Thymus (tissue), 11 donors: ENCODE data around the gene TMEM120B. TPM values are rescaled to one million over a fixed set of nuclear protein-coding genes. Genes with fewer than 3 reads are reported as not detected.
"Not testable (repeated sequence)": the region's sequence is repeated elsewhere in the genome, so short reads cannot be mapped to it uniquely, and the experiment has no call there.

Experiments used
- DNase-seq, 9 donors: peaks; one replicate each; pipeline ENCODE4 v3.0.0-alpha.2; 2013; ENCODE audit warnings: low spot score in 9 of 9, low read depth in 6 of 9, missing footprints in 1 of 9
- H3K27ac ChIP-seq, 2 donors: one replicate each; pipeline ENCODE4 v1.5.1; 2013; ENCODE audit warnings: control low read depth in 1 of 2, low read depth in 1 of 2, low read length in 1 of 2, mild to moderate bottlenecking in 1 of 2, moderate library complexity in 1 of 2
- H3K27me3 ChIP-seq, 2 donors: one replicate each; pipeline ENCODE4 v1.5.1; 2013; ENCODE audit warnings: low read length in 1 of 2; ENCODE audit not compliant: control insufficient read depth in 2 of 2, insufficient read depth in 1 of 2
- H3K36me3 ChIP-seq, 2 donors: one replicate each; pipeline ENCODE4 v1.5.1; 2013; ENCODE audit warnings: low read length in 1 of 2, mild to moderate bottlenecking in 1 of 2, moderate library complexity in 1 of 2; ENCODE audit not compliant: control insufficient read depth in 2 of 2, insufficient read depth in 2 of 2
- H3K4me1 ChIP-seq, 2 donors: one replicate each; pipeline ENCODE4 v1.5.1; 2013; ENCODE audit warnings: low read length in 2 of 2; ENCODE audit not compliant: control insufficient read depth in 2 of 2, insufficient read depth in 2 of 2
- H3K4me3 ChIP-seq, 2 donors: one replicate each; pipeline ENCODE4 v1.5.1; 2013; ENCODE audit warnings: low read length in 2 of 2, control low read depth in 1 of 2, mild to moderate bottlenecking in 1 of 2
- H3K9me3 ChIP-seq, 2 donors: one replicate each; pipeline ENCODE4 v1.5.1; 2013; ENCODE audit warnings: low read length in 1 of 2, mild to moderate bottlenecking in 1 of 2; ENCODE audit not compliant: control insufficient read depth in 2 of 2, insufficient read depth in 1 of 2
- WGBS: extraction: QIAGEN DNeasy Blood & Tissue Kit; methylation state at CpG from one replicate; pipeline ENCODE4 v1.1.7; 2013; 5-methylcytosine and 5-hydroxymethylcytosine counted together
- polyA plus RNA-seq: library from polyadenylated mRNA; stranded (reverse); fragments of 200-250 nt; gene quantifications from one replicate; pipeline ENCODE4 v1.2.3, GENCODE V29; 2013
- total RNA-seq: library from RNA; stranded (reverse); fragments of 120-200 nt; gene quantifications from one replicate; pipeline ENCODE4 v1.2.4, GENCODE V29; 2013
- donor health status: healthy.

Gene TMEM120B
- total and polyA plus RNA-seq, 2 donors: 2.4 to 7.7 TPM

GRCh38 chr12:121702944-121703343 is 9.6 kb upstream of the TMEM120B start:
- no peak overlapping the region for H3K27ac ChIP-seq
- H3K4me1 ChIP-seq: no peaks in the 10 kb centered on the region
- no peaks in the 10 kb centered on the region for H3K36me3 ChIP-seq
- DNase-seq: no peak
- 96% methylated on average over 6 of the region's 6 CpGs for WGBS
- no peak overlapping the region for H3K4me3 ChIP-seq
- H3K27me3 ChIP-seq: no peaks in the 10 kb centered on the region
- peaks cover 0 to 3% of the 10 kb centered on the region in 2 donors for H3K9me3 ChIP-seq

- no peak overlapping the region for H3K27ac ChIP-seq
- no peak overlapping the region for H3K4me3 ChIP-seq
- peaks cover 3 to 10% of the 10 kb centered on the region in 2 donors for H3K4me1 ChIP-seq
- no peaks in the 10 kb centered on the region for H3K27me3 ChIP-seq
- no peak for DNase-seq
- H3K9me3 ChIP-seq: peaks cover 0 to 3% of the 10 kb centered on the region in 2 donors
- no peaks in the 10 kb centered on the region for H3K36me3 ChIP-seq
These were observed 7.0 kb upstream of the TMEM120B start for GRCh38 chr12:121705514-121705913.

- no peaks in the 10 kb centered on the region for H3K36me3 ChIP-seq
- H3K4me3 ChIP-seq: no peak overlapping the region
- H3K27me3 ChIP-seq: no peaks in the 10 kb centered on the region
- 90% methylated on average over 7 of the region's 7 CpGs for WGBS
- H3K27ac ChIP-seq: no peak overlapping the region
- H3K4me1 ChIP-seq: peaks cover 7 to 26% of the 10 kb centered on the region in 2 donors
- H3K9me3 ChIP-seq: peaks cover 0 to 6% of the 10 kb centered on the region in 2 donors
- no peak for DNase-seq
These were observed 4.1 kb upstream of the TMEM120B start for GRCh38 chr12:121708313-121709063.

- H3K4me3 ChIP-seq, H3K36me3 ChIP-seq, H3K27ac ChIP-seq, H3K27me3 ChIP-seq, DNase-seq, H3K9me3 ChIP-seq: not testable (repeated sequence)
- H3K4me1 ChIP-seq: peaks cover 12 to 31% of the 10 kb centered on the region in 2 donors
- 80% methylated on average over 8 of the region's 8 CpGs for WGBS
These were observed 3.5 kb upstream of the TMEM120B start for GRCh38 chr12:121709064-121709424.

GRCh38 chr12:121709478-121709961 is 3.0 kb upstream of the TMEM120B start:
- DNase-seq: no peak
- Histone ChIP-seq H3K27ac (no peak overlapping the region), H3K4me1 (peaks cover 12 to 31% of the 10 kb centered on the region in 2 donors), H3K4me3 (no peak overlapping the region), H3K36me3 (no peaks in the 10 kb centered on the region), H3K9me3 (peaks cover 0 to 6% of the 10 kb centered on the region in 2 donors), H3K27me3 (no peaks in the 10 kb centered on the region)
- WGBS: 94% methylated on average over 5 of the region's 5 CpGs

- WGBS: 63% methylated on average over 24 of the region's 24 CpGs
- peaks cover 12 to 31% of the 10 kb centered on the region in 2 donors for H3K4me1 ChIP-seq
- H3K9me3 ChIP-seq: peaks cover 0 to 3% of the 10 kb centered on the region in 2 donors
- H3K27me3 ChIP-seq: no peaks in the 10 kb centered on the region
- H3K27ac ChIP-seq: peak overlapping the region; percentile 78 to 86
- peak in 2 of 9 donors; percentile 17 to 46 for DNase-seq
- H3K4me3 ChIP-seq: peak overlapping the region; percentile 80 to 86
- H3K36me3 ChIP-seq: no peaks in the 10 kb centered on the region
These were observed 977 bp upstream of the TMEM120B start for GRCh38 chr12:121711361-121712189.

GRCh38 chr12:121712190-121712460 is 427 bp upstream of the TMEM120B start:
- WGBS: under 1% methylated on average over 16 of the region's 16 CpGs
- H3K27ac ChIP-seq: peak overlapping the region; percentile 78 to 86
- H3K4me3 ChIP-seq: peak overlapping the region; percentile 80 to 86
- peak in 4 of 9 donors; percentile 11 to 57 (median 24) for DNase-seq
- H3K36me3 ChIP-seq: no peaks in the 10 kb centered on the region
- peaks cover 0 to 3% of the 10 kb centered on the region in 2 donors for H3K9me3 ChIP-seq
- H3K27me3 ChIP-seq: no peaks in the 10 kb centered on the region
- H3K4me1 ChIP-seq: peaks cover 12 to 35% of the 10 kb centered on the region in 2 donors

GRCh38 chr12:121713257-121713777 is 765 bp downstream of the TMEM120B start:
- Histone ChIP-seq H3K27ac (peak overlapping the region; percentile 4 to 70), H3K4me1 (peaks cover 12 to 35% of the 10 kb centered on the region in 2 donors), H3K9me3 (peaks cover 0 to 3% of the 10 kb centered on the region in 2 donors), H3K27me3 (no peaks in the 10 kb centered on the region), H3K36me3 (no peaks in the 10 kb centered on the region), H3K4me3 (peak overlapping the region; percentile 73 to 80)
- WGBS: 30% methylated on average over 14 of the region's 14 CpGs
- peak in 1 of 9 donors; percentile 27 for DNase-seq

GRCh38 chr12:121713793-121714192 is 1.2 kb downstream of the TMEM120B start:
- H3K9me3 ChIP-seq: peaks cover 1 to 6% of the 10 kb centered on the region in 2 donors
- peaks cover 11 to 34% of the 10 kb centered on the region in 2 donors for H3K4me1 ChIP-seq
- H3K4me3 ChIP-seq: peak overlapping the region in 1 of 2 donors; percentile 73
- H3K27me3 ChIP-seq: no peaks in the 10 kb centered on the region
- H3K27ac ChIP-seq: no peak overlapping the region
- no peak for DNase-seq
- WGBS: 91% methylated on average over 6 of the region's 6 CpGs
- H3K36me3 ChIP-seq: no peaks in the 10 kb centered on the region
